Stimulated activated CD8-positive, alpha-beta memory T cell treated with anti-CD3 and anti-CD28 coated beads, Interleukin-4, amount 100 ng/mL, for 1 hour (primary cell): ENCODE results near the gene CHMP6.
A peak's percentile ranks its signal among the peaks of the same experiment; 100 is the strongest.
"Not testable (repeated sequence)": the region's sequence is repeated elsewhere in the genome, so short reads cannot be mapped to it uniquely, and the experiment has no call there.

ENCODE experiments used
- DNase-seq, 2 donors: peaks; one replicate each; pipeline ENCODE4 v3.0.0-alpha.2; 2020; ENCODE audit warnings: low read depth in 2 of 2, low spot score in 1 of 2

Gene CHMP6

GRCh38 chr17:81029859-81030258, 38.2 kb downstream of the CHMP6 start:
- no peak for DNase-seq

GRCh38 chr17:81030312-81030711, 38.7 kb downstream of the CHMP6 start:
- DNase-seq = not testable (repeated sequence)

GRCh38 chr17:81030741-81031565, 39.3 kb downstream of the CHMP6 start:
- DNase-seq = no peak

GRCh38 chr17:81031566-81032550, 40.2 kb downstream of the CHMP6 start:
- DNase-seq = no peak

- no peak for DNase-seq
These were observed 41.2 kb downstream of the CHMP6 start for GRCh38 chr17:81032641-81033480.

GRCh38 chr17:81033535-81034167, 42.0 kb downstream of the CHMP6 start:
- DNase-seq = no peak

- no peak for DNase-seq
These were observed 42.6 kb downstream of the CHMP6 start for GRCh38 chr17:81034168-81034777.

- DNase-seq = peak; percentile 99
These were observed 43.3 kb downstream of the CHMP6 start, which contains the start of gene BAIAP2 for GRCh38 chr17:81034779-81035520. TSS of gene BAIAP2 (plus strand) at chr17:81035151. CDS start at chr17:81035255, 104 bp downstream.

GRCh38 chr17:81035521-81036196, 44.0 kb downstream of the CHMP6 start:
- no peak for DNase-seq

GRCh38 chr17:81036197-81036941, 44.7 kb downstream of the CHMP6 start:
- DNase-seq = no peak

GRCh38 chr17:81037026-81037797, 45.6 kb downstream of the CHMP6 start:
- DNase-seq = no peak

- no peak for DNase-seq
These were observed 46.4 kb downstream of the CHMP6 start for GRCh38 chr17:81037798-81038733.

- DNase-seq = no peak
These were observed 47.5 kb downstream of the CHMP6 start for GRCh38 chr17:81039096-81039495.

- no peak for DNase-seq
These were observed 48.5 kb downstream of the CHMP6 start for GRCh38 chr17:81039854-81040758.

GRCh38 chr17:81040791-81041337, 49.2 kb downstream of the CHMP6 start:
- DNase-seq = no peak
